Measurements from ENCODE around the gene TRAT1.

TRAT1 gene

DNA sequence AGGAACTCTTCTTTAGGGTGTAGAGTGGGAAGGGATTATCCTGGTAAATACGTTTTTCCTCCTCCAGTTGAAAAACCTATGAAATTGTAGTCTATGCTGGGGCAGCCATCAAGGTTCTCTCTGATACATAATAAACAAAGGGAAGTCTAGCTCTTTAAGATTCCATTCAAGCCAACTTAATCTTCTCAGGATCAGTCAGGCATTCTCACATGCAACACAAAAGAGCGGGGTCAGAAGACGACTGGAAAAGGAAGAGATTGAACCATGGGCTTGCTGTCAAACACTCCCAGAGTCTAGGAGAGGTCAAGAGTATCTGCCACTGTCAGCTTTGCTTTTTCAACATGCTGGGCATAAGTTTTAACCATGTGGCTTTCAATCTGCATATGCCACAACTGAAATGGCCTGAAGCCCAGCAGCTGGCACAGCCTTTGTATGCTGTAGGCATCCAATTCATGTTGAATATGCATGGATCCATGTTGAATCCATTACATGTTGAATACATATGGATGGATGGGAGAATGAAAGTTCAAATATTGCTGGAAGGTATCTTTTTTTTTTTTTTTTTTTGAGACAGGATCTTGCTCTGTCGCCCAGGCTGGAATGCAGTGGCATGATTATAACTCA, 8.5 kb downstream of the TRAT1 start:
- TF ChIP-seq POLR2A (IDR thresholded peaks at IDR 0.05; ENCODE audit: low read length) (no peak), GATA1 (IDR thresholded peaks at IDR 0.05; ENCODE audit: low read depth, low read length) (no peak)
- DNase-seq = no peak

DNA sequence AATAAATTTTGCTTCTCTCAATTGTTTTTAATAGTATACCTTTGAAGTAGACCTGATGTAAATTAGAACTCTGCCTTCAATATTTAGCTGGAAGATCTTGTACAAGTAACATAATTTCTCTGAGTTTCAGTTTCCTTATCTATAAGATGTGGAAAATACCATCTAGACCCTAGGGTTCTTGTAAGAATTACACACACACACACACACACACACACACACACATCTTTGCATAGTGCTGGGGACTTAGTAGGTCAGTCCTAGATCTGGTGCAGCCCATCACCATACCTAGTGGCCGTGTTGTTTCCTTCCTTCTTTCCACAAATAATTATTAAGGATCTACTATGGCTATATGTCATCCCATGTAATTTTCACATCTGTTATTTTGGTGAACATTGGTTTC, 11.0 kb downstream of the TRAT1 start:
- TF ChIP-seq POLR2A (IDR thresholded peaks at IDR 0.05; ENCODE audit: low read length) = no peak
- TF ChIP-seq GATA1 (IDR thresholded peaks at IDR 0.05; ENCODE audit: low read depth, low read length) = no peak
- DNase-seq = no peak

DNA sequence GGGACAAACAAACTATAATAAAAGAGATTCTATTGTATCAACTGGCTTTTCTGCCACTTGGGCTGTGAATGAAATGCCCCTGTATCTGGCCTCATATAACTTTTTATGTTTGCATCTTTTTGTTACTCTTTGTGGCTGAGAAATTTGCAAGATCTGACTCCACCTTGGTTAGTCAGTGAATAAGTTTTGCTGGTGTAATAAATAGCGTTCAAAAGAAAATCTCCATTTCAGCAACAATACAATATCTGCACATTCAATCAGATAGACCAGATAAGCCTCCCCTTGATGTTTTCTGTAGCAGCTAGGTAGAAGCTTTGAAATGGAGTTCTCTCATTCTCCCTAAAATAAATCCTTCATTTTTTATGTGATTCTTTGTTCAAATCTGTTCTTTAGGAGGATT, 12.0 kb downstream of the TRAT1 start:
- TF ChIP-seq GATA1 (IDR thresholded peaks at IDR 0.05; ENCODE audit: low read depth, low read length) (no peak), POLR2A (IDR thresholded peaks at IDR 0.05; ENCODE audit: low read length) (no peak)

DNA sequence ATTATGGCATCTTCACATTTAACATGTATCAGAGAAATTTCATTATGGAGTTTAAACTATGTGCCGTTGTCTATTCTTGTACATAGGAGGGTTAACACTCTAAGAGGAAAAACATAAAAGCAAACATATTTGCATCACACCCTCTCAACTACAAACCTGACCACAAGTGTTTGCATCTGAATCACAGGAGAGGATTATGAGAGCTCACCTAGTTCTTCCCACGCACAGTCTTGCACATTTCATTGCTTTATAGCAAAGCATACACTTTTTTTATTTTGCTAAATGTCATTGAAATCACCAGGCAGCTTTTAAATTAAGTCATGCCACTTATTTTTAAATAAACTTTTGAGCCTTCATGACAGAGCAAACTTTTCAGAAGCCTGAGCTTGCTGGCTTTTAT, 12.5 kb downstream of the TRAT1 start:
- no peak for DNase-seq
- TF ChIP-seq GATA1 (IDR thresholded peaks at IDR 0.05; ENCODE audit: low read depth, low read length) (no peak), POLR2A (IDR thresholded peaks at IDR 0.05; ENCODE audit: low read length) (no peak)

More for the DNA sequence above, 12.0 kb downstream of the TRAT1 start:
- DNase-seq = no peak

DNA sequence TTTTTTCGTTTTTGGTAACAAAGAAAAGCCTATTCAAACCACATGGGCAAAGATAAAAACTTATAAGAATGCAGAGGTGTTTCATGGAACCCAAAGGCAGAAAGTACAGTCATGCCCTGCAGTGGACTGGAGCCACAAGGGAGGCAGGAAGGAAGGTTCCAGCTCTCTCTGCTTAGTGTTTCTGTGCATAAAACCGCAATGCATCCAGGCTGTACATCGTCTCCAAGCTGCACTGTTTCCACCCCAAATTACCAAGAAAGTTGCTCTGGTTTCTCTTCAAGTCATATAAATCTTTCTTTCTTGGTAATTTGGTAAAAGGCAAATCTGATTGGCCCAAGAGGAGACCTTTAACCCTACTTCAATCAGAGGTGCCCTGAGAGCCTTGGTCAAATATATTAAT, 15.8 kb downstream of the TRAT1 start:
- no peak for DNase-seq
- no peak for TF ChIP-seq GATA1 (IDR thresholded peaks at IDR 0.05; ENCODE audit: low read depth, low read length)
- no peak for TF ChIP-seq POLR2A (IDR thresholded peaks at IDR 0.05; ENCODE audit: low read length)

DNA sequence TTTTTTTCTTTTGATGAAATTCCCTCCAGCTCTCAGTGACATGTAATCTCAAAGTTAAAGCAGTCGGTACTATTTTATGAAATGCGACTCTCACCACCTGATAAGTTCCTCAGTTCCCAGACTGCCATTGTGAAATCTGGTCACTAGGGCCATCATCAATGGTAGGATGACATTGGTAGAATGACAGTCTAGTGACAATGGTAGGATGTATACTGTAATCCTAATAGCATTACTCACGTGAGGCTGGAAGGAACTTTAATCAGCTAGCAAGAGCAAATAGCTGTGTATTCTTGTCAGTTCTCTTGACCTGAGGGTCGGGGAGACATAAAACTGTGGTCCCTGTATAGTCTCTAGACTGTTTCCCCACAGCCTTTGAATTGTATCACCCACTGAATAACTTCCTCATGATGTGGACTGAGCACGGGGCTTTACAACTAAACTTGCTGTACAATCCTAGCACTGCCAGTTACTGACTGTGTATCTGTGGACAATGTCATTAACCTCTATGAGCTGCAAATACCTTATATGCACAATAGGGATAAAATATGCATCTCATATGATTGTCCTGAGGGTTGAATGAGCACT, 23.2 kb downstream of the TRAT1 start:
- DNase-seq = no peak
- no peak for TF ChIP-seq POLR2A (IDR thresholded peaks at IDR 0.05; ENCODE audit: low read length)
- TF ChIP-seq GATA1 (IDR thresholded peaks at IDR 0.05; ENCODE audit: low read depth, low read length) = no peak

DNA sequence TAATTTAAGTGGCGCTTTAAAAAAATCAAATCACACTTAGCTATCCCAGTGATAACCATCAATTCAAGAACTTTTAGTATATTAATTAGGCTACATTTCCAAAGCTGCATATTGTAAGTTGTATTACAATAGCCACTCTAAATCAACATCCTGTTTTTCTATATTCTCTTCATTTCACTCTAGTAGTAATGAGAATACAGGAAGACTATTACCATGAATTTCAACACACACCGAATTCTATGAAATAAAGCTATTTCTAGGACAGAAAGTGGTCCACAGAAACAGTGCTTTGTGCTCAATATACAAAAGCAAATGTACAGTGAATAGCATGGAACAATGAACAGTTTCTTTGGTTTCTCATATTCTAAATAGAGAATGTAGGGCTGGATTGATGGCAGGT, 24.6 kb downstream of the TRAT1 start:
- DNase-seq = no peak
- TF ChIP-seq POLR2A (IDR thresholded peaks at IDR 0.05; ENCODE audit: low read length) = no peak
- no peak for TF ChIP-seq GATA1 (IDR thresholded peaks at IDR 0.05; ENCODE audit: low read depth, low read length)

DNA sequence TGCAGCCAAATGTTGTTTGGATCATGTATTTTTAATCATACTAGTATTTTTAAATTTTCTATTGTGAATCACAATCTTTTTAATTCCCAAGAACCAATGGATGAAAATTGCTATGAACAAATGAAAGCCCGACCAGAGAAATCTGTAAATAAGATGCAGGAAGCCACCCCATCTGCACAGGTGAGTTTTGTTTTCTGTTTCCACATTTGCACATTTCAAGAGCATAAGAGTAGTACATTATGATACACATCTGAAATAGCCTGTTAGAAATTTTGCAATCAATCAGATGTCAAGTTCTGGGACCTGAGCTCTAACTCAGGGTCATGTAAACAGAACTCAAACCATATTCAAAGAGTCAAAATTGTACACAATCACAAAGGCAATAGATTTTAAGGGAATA, 26.5 kb downstream of the TRAT1 start:
- TF ChIP-seq POLR2A (IDR thresholded peaks at IDR 0.05; ENCODE audit: low read length) = no peak
- TF ChIP-seq GATA1 (IDR thresholded peaks at IDR 0.05; ENCODE audit: low read depth, low read length) = no peak
- no peak for DNase-seq

DNA sequence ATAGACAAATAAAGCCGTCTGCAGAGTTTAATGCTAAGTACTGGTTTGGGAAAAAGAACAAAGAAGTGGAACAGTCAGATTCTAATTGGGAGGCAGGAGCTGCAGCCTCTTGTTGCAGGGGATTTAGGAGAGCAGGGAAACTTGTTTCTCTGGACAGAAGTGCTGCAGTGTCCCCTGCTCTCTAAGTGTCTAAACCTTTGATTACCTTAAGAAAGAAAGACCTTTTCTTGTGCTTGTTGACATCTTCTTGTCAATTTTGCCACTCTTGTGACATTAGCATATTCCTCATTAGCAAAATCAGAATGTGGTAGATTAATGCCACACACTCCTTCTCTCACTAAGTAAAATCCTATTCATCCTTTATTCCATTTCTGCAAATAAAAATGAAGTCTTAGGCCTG, 38.8 kb downstream of the TRAT1 start:
- no peak for DNase-seq
- no peak for TF ChIP-seq GATA1 (IDR thresholded peaks at IDR 0.05; ENCODE audit: low read depth, low read length)
- no peak for TF ChIP-seq POLR2A (IDR thresholded peaks at IDR 0.05; ENCODE audit: low read length)

DNA sequence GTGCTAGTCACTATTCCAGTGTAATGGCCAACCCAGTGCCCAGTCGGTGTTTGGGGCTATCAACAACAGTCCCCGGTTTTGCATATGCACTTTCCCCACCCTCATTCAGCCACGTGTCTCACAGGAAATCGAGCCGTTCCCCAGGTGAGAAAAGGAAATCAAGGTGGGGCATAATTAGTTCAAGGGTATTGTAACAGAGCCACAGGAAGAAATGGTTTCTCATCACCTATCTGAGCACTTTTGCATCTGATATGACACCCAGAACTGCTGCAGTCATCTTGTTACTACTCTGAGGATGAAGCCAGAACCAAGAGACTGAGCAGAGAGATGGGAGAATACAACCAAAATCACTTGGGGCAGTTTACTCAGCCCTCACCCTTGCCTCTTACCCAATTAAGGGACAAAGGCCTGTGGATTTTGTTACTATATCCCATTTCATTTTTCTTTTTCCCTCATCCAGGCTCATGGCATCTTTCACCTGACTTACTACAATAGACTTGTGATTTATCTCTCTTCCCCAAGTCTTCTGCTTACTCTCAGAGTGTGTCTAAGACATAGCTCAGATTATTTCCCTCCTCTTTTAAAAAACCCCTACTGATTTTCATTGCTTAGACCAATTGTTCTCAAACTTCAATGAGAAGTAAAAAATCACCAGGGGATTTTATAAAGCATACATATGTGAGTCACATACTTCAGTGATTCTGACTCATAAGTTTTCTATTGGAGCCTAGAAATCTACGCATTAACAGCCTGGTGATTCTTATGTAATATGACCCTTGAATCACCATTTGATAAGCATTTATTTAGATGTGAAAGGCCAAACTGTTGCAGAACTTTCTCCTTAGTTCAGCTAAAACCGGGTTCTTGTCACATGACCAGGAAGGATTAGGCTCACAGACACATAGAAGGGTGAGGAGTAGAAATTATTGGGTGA, 40.5 kb downstream of the TRAT1 start:
- no peak for DNase-seq
- TF ChIP-seq GATA1 (IDR thresholded peaks at IDR 0.05; ENCODE audit: low read depth, low read length) = no peak
- TF ChIP-seq POLR2A (IDR thresholded peaks at IDR 0.05; ENCODE audit: low read length) = no peak

DNA sequence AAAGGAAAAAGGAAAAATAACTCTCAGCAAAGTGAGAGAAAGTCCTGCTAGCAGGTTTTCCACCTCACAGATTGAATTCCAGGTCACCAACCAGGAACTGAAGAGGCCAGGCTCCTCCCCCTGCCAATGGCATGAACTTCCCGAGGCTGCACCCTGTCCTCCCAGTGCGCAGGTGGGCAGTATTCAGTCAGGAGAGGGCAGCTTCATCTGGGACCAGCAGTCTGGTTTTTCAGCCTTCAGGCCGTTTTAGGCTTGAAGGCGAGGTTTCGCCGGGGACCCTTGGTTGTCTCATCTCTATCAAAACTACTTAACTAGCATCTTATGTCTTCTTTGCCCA, 41.2 kb downstream of the TRAT1 start:
- DNase-seq = no peak
- no peak for TF ChIP-seq GATA1 (IDR thresholded peaks at IDR 0.05; ENCODE audit: low read depth, low read length)
- TF ChIP-seq POLR2A (IDR thresholded peaks at IDR 0.05; ENCODE audit: low read length) = no peak

DNA sequence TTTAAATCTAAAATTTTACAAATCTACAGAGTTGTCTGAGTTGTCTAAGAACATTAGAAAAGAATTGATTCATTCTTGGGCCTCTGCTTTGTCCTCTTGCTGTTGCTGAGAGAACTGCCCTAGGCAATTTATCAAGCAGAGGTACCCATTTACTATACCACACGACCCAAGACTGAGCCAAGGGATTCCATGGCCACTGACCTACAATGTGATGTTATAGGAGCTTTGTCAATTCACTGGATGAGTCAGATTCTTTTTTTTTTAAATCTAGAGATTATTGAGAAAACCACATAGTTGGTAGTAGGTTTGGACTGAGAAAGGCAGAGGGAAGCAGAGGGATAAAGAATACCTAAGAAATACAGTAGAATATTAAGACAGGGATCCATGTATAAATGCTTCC, 55.3 kb downstream of the TRAT1 start:
- TF ChIP-seq GATA1 (IDR thresholded peaks at IDR 0.05; ENCODE audit: low read depth, low read length) (no peak), POLR2A (IDR thresholded peaks at IDR 0.05; ENCODE audit: low read length) (no peak)
- DNase-seq = no peak

DNA sequence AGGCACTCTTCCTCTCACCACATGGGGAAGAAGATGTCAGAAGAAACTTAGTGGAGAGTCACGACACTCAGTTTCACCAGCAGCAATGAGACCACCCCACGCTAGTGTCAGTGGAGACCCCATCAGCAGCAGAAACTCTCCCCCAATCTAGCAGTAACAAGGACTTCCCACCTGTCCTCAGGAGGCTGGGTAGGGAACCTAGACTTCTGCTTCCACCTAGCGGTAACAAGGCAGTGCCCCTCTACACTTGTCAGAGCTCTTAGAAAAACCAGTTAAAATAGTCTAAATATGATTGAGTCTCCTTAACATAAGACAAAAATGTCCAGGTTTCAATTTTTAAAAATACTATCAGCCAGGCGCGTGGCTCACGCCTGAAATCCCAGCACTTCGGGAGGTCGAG, 57.3 kb downstream of the TRAT1 start:
- TF ChIP-seq POLR2A (IDR thresholded peaks at IDR 0.05; ENCODE audit: low read length) (no peak), GATA1 (IDR thresholded peaks at IDR 0.05; ENCODE audit: low read depth, low read length) (no peak)
- DNase-seq = no peak

DNA sequence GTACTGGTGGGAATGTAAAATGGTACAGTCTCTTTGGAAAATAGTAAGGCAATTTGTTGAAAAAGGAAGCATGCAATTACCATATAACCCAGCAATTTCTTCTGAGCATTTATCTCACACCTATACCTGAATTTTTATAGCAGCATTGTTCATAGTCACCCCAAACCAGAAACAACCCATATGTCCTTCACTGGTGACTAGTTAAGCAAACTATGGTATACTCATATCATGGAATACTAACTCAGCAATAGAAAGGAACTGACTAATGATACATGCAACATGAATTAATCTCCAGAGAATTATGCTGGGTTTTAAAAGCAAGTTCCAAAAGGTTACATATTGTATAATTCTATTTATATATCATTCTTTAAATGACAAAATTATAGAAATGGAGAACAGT, 60.2 kb downstream of the TRAT1 start:
- DNase-seq = no peak
- TF ChIP-seq POLR2A (IDR thresholded peaks at IDR 0.05; ENCODE audit: low read length) = no peak
- TF ChIP-seq GATA1 (IDR thresholded peaks at IDR 0.05; ENCODE audit: low read depth, low read length) = no peak

DNA sequence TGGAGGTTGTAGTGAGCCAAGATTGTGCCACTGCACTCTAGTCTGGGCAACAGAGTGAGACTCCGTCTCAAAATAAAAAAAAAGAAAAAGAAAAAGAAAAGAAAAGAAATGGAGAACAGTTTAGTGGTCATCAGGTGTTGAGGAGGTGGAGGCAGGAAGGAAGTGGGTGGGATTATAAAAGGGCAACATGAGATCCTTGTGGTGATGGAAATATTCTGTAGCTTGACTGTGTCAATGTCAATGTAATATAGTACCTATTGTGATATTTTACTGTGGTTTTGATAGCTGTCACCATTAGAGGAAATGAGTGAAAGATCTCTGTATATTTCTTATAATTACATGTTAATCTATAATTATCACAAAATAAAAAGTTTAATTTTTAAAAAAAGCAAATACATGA, 60.8 kb downstream of the TRAT1 start:
- no peak for TF ChIP-seq POLR2A (IDR thresholded peaks at IDR 0.05; ENCODE audit: low read length)
- TF ChIP-seq GATA1 (IDR thresholded peaks at IDR 0.05; ENCODE audit: low read depth, low read length) = no peak
- DNase-seq = no peak

Data from erythroblast (primary cell).